GM23338 (cell line): ENCODE results near the gene CGB3.
"Not testable (repeated sequence)": the region's sequence is repeated elsewhere in the genome, so short reads cannot be mapped to it uniquely, and the experiment has no call there.

Experiments used
- CREB1 ChIP-seq: fragments of 250-450 bp; sonication (Bioruptor Pico); IDR thresholded peaks from 2 replicates; pipeline ENCODE4 v1.5.0; 2020; ENCODE audit warnings: low read depth, mild to moderate bottlenecking, moderate library complexity
- CTCF ChIP-seq, 2 experiments: fragments of 200-600 bp in 1 of 2; sonication (generic) in 1 of 2; conservative IDR thresholded peaks; 2 replicates each; pipeline versions ENCODE4 v1.5.1 to v1.6.1; 2016 to 2017; ENCODE audit warnings: antibody characterized with exemption in 2 of 2, low read depth in 2 of 2, mild to moderate bottlenecking in 2 of 2, moderate library complexity in 1 of 2
- ETS1 ChIP-seq: IDR thresholded peaks from 2 replicates; pipeline ENCODE4 v1.6.1; 2016; ENCODE audit warnings: antibody characterized with exemption
- EZH2 ChIP-seq: fragments of 200-600 bp; sonication (generic); IDR thresholded peaks from one replicate; pipeline ENCODE4 v1.8.0; 2017; ENCODE audit warnings: antibody characterized with exemption, mild to moderate bottlenecking, low read depth; ENCODE audit not compliant: unreplicated experiment
- EZH2phosphoT487 ChIP-seq: fragments of 200-600 bp; sonication (generic); IDR thresholded peaks from one replicate; pipeline ENCODE4 v1.8.1; 2018; ENCODE audit warnings: antibody characterized with exemption; ENCODE audit not compliant: unreplicated experiment
- JUNB ChIP-seq: IDR thresholded peaks from one replicate; pipeline ENCODE4 v1.6.1; 2016; ENCODE audit warnings: antibody characterized with exemption; ENCODE audit not compliant: unreplicated experiment
- NANOG ChIP-seq: IDR thresholded peaks from 2 replicates; pipeline ENCODE4 v1.6.1; 2016; ENCODE audit warnings: antibody characterized with exemption, borderline replicate concordance
- POLR2AphosphoS5 ChIP-seq: IDR thresholded peaks from 2 replicates; pipeline ENCODE4 v1.6.1; 2016; ENCODE audit warnings: antibody characterized with exemption, low read depth
- REST ChIP-seq: IDR thresholded peaks from one replicate; pipeline ENCODE4 v1.6.1; 2018; ENCODE audit warnings: antibody characterized with exemption; ENCODE audit not compliant: unreplicated experiment
- STAT1 ChIP-seq: IDR thresholded peaks from one replicate; pipeline ENCODE4 v1.6.1; 2016; ENCODE audit warnings: antibody characterized with exemption; ENCODE audit not compliant: unreplicated experiment
- ZNF114 ChIP-seq: fragments of 250-450 bp; sonication (Bioruptor Pico); IDR thresholded peaks from 2 replicates; pipeline ENCODE4 v1.5.0; 2020; ENCODE audit warnings: mild to moderate bottlenecking, moderate library complexity
- ZNF331 ChIP-seq: fragments of 250-450 bp; sonication (Bioruptor Pico); IDR thresholded peaks from 2 replicates; pipeline ENCODE4 v1.5.0; 2020; ENCODE audit warnings: low read depth, mild to moderate bottlenecking, moderate library complexity
- ZNF462 ChIP-seq: fragments of 250-450 bp; sonication (Bioruptor Pico); IDR thresholded peaks from 2 replicates; pipeline ENCODE4 v1.5.0; 2020; ENCODE audit warnings: mild to moderate bottlenecking, moderate library complexity

- TF ChIP-seq CREB1 (CRISPR knock-in tag), result peak; percentile 87
- not testable (repeated sequence) for TF ChIP-seq EZH2; EZH2phosphoT487; ZNF114 (CRISPR knock-in tag); REST; POLR2AphosphoS5; JUNB; STAT1; NANOG; ETS1; ZNF331 (CRISPR knock-in tag); ZNF462
- peak; percentile 63 to 70 for TF ChIP-seq CTCF (conservative IDR thresholded peaks at IDR 0.05; ENCODE audit: low read depth in 2 of 2)
These were observed 12.7 kb upstream of the CGB3 start, which contains the start of gene CGB1 for GRCh38 chr19:49036815-49037214.
